ENCODE measurements around the gene ATP13A4.

Gene ATP13A4

DNA sequence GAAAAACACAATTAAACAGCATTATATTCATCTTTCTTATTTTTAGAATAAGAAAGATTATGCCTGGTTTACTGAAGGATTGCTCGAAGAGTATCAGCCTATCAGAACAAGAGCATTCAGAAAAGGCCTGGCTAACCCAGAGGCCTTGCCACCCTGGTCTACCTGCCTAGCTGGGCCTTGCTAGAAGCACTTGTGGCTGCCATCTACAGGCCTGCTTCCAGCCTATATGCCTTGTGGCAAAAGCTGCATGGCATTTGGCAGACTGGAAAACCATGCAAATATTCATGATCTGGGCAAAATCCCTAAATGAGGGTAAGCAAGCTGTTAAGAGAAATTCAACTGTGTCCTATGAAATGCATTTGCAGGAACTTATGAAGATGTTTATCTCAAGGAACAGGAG is 9.3 kb upstream of the ATP13A4 start:
- TF ChIP-seq, protein P1, sequence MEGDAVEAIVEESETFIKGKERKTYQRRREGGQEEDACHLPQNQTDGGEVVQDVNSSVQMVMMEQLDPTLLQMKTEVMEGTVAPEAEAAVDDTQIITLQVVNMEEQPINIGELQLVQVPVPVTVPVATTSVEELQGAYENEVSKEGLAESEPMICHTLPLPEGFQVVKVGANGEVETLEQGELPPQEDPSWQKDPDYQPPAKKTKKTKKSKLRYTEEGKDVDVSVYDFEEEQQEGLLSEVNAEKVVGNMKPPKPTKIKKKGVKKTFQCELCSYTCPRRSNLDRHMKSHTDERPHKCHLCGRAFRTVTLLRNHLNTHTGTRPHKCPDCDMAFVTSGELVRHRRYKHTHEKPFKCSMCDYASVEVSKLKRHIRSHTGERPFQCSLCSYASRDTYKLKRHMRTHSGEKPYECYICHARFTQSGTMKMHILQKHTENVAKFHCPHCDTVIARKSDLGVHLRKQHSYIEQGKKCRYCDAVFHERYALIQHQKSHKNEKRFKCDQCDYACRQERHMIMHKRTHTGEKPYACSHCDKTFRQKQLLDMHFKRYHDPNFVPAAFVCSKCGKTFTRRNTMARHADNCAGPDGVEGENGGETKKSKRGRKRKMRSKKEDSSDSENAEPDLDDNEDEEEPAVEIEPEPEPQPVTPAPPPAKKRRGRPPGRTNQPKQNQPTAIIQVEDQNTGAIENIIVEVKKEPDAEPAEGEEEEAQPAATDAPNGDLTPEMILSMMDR (IDR thresholded peaks at IDR 0.05; ENCODE audit: low read depth, low read length, poor library complexity, severe bottlenecking): no peak
- no peak for TF ChIP-seq EZH2phosphoT487 (IDR thresholded peaks at IDR 0.05; ENCODE audit: borderline replicate concordance, low read length)
- H3K4me3 ChIP-seq (ENCODE audit: low read length): no peak overlapping the region
- H3F3A ChIP-seq (ENCODE audit: control insufficient read depth, insufficient read depth): no peaks in the 10 kb centered on the region
- H3K27ac ChIP-seq (ENCODE audit: low read depth, low read length): no peak overlapping the region
- no peaks in the 10 kb centered on the region for H3K27me3 ChIP-seq (ENCODE audit: control insufficient read depth, low read length)
- no peaks in the 10 kb centered on the region for H3K9me3 ChIP-seq (ENCODE audit: control insufficient read depth, insufficient read depth, low read length)
- H3K4me1 ChIP-seq (ENCODE audit: control insufficient read depth, low read length): 0 out of 2 replicates have a peak, but pooled peaks cover 4% of the 10 kb centered on the region
- H3K9me2 ChIP-seq (replicated peaks; ENCODE audit: control insufficient read depth, low read length): no peaks in the 10 kb centered on the region
- H3K79me2 ChIP-seq (ENCODE audit: control insufficient read depth, low read length): no peaks in the 10 kb centered on the region
- no peaks in the 10 kb centered on the region for H4K20me1 ChIP-seq (ENCODE audit: control insufficient read depth, insufficient read depth, low read depth, low read length)
- no peaks in the 10 kb centered on the region for H3K36me3 ChIP-seq (ENCODE audit: control insufficient read depth, low read length)
- no peak overlapping the region for H3K4me2 ChIP-seq (ENCODE audit: low read length)

- Histone ChIP-seq H3F3A (ENCODE audit: control insufficient read depth, insufficient read depth) (no peaks in the 10 kb centered on the region), H4K20me1 (ENCODE audit: control insufficient read depth, insufficient read depth, low read depth, low read length) (no peaks in the 10 kb centered on the region)
Measured at GRCh38 chr3:193563426-193563825, 8.7 kb upstream of the ATP13A4 start.

DNA sequence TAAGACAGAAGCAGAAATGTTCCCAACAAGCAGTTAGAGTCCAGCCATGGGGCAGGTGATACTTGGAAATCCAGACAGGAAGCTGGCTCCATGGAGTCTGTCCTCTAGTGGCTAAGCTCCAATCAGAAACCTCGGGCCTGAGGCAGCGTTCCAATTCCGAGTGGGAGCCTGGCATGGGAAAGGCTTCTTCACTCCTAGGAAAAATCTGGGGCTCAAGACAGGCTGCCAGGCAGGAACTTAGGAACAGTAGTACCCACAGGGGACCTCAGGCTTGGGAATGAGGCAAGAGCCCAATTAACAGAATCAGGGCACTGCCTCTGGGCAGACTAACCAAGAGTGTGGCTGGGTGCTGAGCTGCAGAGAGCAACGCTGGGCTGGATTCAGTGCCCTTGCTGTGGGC is 6.2 kb upstream of the ATP13A4 start:
- no peak overlapping the region for H3K27ac ChIP-seq (ENCODE audit: low read depth, low read length)
- no peaks in the 10 kb centered on the region for H3K36me3 ChIP-seq (ENCODE audit: control insufficient read depth, low read length)
- H3K4me3 ChIP-seq (ENCODE audit: low read length): no peak overlapping the region
- H3K9me2 ChIP-seq (replicated peaks; ENCODE audit: control insufficient read depth, low read length): no peaks in the 10 kb centered on the region
- peaks cover 10% of the 10 kb centered on the region; the same call in 1 of the 2 replicates for H3K4me1 ChIP-seq (ENCODE audit: control insufficient read depth, low read length)
- H4K20me1 ChIP-seq (ENCODE audit: control insufficient read depth, insufficient read depth, low read depth, low read length): no peaks in the 10 kb centered on the region
- H3K9me3 ChIP-seq (ENCODE audit: control insufficient read depth, insufficient read depth, low read length): no peaks in the 10 kb centered on the region
- no peak for TF ChIP-seq EZH2phosphoT487 (IDR thresholded peaks at IDR 0.05; ENCODE audit: borderline replicate concordance, low read length)
- TF ChIP-seq, protein P1 (IDR thresholded peaks at IDR 0.05; ENCODE audit: low read depth, low read length, poor library complexity, severe bottlenecking): no peak
- no peaks in the 10 kb centered on the region for H3F3A ChIP-seq (ENCODE audit: control insufficient read depth, insufficient read depth)
- H3K27me3 ChIP-seq (ENCODE audit: control insufficient read depth, low read length): no peaks in the 10 kb centered on the region
- H3K79me2 ChIP-seq (ENCODE audit: control insufficient read depth, low read length): no peaks in the 10 kb centered on the region
- no peak overlapping the region for H3K4me2 ChIP-seq (ENCODE audit: low read length)

More at GRCh38 chr3:193563426-193563825, 8.7 kb upstream of the ATP13A4 start:
- H3K27ac ChIP-seq (ENCODE audit: low read depth, low read length): no peak overlapping the region
- no peaks in the 10 kb centered on the region for H3K27me3 ChIP-seq (ENCODE audit: control insufficient read depth, low read length)
- H3K9me3 ChIP-seq (ENCODE audit: control insufficient read depth, insufficient read depth, low read length): no peaks in the 10 kb centered on the region
- no peak for TF ChIP-seq EZH2phosphoT487 (IDR thresholded peaks at IDR 0.05; ENCODE audit: borderline replicate concordance, low read length)
- TF ChIP-seq, protein P1 (IDR thresholded peaks at IDR 0.05; ENCODE audit: low read depth, low read length, poor library complexity, severe bottlenecking): no peak
- no peaks in the 10 kb centered on the region for H3K36me3 ChIP-seq (ENCODE audit: control insufficient read depth, low read length)
- H3K79me2 ChIP-seq (ENCODE audit: control insufficient read depth, low read length): no peaks in the 10 kb centered on the region
- H3K4me3 ChIP-seq (ENCODE audit: low read length): no peak overlapping the region
- H3K4me2 ChIP-seq (ENCODE audit: low read length): no peak overlapping the region
- no peaks in the 10 kb centered on the region for H3K9me2 ChIP-seq (replicated peaks; ENCODE audit: control insufficient read depth, low read length)
- 0 out of 2 replicates have a peak, but pooled peaks cover 4% of the 10 kb centered on the region for H3K4me1 ChIP-seq (ENCODE audit: control insufficient read depth, low read length)
